DMS153 treated with DMSO at 0.1 percent for 48 hours (cell line): ENCODE results near the gene TTLL8.

Source experiments
- DNase-seq: peaks from one replicate; lab custom pipeline; 2025; ENCODE audit not compliant: unreplicated experiment; lab: John Stamatoyannopoulos, UW

TTLL8 gene

DNA sequence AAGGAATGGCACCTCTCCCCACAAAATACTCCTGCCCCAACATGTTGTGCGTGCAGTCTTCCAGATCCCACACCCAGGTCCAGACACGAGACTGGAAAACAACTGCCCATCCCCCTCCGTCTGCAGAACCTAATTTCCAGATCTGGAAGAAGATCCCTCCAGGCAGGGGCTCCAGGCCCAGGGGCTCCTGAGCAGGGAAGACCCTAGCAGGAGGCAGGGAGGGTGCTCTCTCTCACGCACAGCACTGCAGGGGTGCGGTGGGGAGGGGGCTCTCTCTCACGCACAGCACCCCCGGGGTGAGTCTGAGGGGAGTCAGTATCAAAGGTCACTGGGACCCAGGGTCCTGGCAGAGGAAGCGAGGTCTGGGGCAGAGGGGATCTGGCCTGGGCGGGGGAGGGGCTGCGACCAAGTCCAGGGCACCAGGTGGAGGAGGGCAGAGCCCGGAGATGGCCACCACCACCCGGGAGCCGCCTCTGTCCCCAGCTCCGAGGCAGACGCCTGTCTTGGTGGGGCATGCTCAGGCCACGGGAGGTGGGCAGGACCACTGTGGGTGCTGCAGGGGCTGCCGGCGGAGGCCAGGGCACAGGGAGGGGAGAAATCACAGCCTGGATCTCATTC, 25.5 kb upstream of the TTLL8 start:
- no peak for DNase-seq

DNA sequence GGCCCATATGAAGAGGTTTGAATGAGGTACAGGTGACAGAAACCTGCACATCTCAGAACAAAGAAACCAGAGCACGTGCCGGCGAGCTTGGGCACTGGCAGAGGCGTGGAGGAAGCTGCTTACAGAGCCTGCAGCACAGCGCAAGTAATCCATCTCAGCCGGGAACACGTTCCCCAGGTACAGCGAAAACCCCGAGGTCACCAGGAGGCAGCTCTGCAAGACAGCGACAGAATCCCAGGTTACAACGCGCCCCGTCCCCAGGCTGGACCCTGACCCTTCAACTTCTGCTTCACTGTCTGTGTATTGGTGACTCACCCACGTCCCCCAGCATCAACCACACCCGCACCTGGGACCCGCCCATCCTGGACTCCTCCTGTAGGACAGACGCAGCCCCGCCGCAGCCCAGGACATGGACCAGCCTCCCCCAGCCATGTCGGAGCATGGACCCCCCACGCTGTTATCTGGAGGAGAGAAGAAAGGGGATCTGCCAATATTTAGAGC, 24.9 kb upstream of the TTLL8 start:
- DNase-seq: peak; percentile 40

DNA sequence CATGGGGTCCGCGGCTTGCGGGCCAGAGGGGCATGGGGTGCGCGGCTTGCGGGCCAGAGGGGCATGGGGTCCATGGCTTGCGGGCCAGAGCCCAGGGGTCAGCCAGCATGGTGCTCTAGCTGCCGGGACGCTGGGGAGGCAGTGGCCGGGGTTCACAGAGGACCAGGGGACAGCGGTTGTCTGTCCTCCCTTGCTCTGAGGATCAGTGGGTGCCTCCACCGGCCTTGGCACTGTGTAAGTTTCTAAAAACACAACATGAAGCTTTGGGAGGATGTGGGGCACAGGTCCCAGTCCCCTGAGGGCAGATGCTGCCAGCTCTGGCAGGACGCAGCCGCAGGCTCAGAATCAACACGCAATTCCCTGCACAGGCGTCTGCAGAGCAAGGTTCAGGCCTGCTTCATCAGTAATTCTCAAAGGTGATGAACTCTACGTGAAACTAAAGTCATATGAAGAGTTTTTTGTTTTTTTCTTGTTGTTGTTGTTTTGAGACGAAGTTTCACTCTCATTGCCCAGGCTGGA, 24.2 kb upstream of the TTLL8 start:
- no peak for DNase-seq

DNA sequence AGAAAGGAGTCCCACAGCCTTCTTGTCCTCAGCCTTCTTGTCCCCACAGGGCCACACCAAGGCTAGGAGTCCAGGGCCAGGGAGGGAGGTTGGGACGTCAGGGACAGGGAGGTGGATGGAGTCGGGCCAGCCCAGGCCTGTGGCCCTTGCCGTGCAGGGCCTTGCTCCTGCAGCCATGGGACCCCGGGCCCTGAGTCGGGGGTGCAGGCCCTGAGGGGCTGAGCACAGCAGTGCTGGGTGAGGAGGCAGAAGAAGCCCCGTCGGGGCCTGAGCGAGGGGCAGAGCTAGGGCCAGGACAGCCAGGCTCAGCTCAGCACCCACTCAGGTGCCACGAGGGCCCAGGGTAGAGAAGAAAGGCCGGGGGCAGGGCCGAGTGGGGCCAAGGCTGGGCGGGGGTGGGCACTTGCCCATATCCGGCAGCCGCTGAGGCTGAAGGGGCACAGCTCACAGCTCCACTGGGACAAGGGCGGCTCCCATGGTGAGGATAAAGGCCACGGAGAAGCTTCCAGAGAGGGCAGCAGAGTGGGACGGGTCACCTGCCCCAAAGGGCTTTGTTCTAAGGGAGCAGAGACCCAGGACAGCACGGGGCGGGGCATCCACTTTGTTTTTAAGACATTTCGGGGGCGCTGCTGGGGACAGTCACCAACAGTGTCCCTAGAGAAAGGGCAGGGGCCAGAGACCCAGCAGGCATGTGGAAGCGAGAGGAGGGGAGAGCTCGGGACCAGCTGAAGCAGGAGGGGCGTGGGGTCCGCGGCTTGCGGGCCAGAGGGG, 23.5 kb upstream of the TTLL8 start:
- DNase-seq: no peak

DNA sequence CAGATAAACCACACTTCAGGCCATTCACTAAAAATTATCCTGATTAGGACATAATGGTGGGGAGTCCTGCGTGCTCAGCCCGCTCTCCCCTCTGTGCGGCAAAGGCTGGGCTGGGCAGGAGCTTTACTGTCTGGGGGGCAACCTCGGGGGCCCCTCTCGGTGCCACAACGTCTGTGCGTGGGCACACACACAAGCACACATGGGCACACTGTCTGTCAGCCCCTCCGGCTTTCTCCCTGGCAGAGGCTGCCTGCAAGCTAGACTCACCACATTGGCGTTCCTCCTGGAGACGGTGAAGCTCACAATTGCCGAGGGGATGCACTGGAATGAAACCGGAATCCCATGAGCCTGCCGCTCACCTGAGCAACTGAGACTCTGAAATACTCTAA, 22.0 kb upstream of the TTLL8 start:
- DNase-seq: no peak

DNA sequence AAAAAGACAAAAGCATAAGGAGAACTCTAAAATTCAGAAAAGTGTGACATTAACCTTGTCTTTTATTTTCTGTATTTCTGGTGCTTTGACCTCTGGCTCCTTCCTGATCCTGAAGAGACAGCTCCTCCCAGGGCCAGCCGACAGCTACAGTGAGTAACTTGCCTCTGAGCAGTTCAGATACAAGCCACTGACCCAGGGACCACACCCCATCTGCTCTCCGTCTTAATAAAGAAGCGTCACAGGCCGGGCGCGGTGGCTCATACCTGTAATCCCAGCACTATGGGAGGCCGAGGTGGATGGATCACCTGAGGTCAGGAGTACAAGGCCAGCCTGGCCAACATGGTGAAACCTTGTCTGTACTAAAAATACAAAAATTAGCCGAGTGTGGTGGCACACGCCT, 20.7 kb upstream of the TTLL8 start:
- DNase-seq: no peak

DNA sequence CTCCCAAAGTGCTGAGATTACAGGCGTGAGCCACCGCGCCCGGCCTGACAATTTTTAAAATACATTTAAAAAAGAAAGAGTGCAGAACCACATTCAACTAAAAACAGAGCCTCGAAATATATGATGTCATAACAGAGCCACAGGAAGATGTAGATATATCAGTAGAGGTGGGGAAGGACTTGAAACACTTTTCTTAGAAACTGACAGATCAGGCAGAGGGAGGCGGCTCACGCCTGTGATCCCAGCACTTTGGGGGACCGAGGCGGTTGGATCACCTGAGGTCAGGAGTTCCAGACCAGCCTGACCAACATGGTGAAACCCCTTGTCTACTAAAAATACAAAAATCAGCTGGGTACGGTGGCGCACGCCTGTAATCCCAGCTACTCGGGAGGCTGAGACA, 20.1 kb upstream of the TTLL8 start:
- no peak for DNase-seq

DNA sequence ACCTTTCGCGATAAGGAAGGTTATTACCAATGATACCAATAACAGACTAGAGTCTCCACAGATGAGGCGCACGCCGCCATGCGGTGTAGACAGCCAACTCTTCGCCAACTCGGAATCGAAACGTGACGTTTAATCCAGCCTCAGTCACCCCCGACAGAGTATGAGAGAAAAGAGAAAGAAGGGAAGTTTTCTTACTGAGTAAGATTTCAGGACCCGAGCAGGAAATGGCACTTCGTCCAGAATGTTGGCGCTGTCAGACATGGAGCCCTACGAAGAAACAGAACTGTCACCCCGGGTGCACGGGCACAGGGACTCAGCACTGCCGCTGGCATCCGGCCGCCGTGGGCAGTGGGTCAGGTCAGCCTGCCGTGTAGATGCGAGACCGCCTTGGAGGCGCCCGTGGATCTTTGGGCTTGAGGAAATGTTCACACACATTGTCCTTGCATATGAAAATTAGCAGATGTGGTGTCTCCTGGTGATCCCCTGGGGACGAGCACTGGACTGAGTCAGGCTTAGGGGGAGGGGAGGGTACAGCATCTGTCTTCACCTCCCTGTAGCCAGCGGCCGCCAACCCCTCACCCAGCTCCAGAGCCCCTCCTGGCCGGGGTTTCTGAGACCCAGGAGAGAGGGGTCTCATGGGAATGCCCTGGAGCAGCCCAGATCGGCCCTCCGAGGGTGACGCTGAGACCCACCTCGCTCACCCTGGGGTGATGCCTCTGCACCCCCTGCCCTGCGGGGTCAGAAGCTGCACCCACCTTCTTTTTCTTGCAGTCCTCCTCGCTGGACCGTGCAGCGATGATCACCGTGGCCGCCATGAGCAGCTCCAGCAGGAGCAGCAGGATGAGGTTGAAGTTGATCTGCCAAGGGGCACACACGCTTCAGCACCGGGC, 18.8 kb upstream of the TTLL8 start:
- no peak for DNase-seq

DNA sequence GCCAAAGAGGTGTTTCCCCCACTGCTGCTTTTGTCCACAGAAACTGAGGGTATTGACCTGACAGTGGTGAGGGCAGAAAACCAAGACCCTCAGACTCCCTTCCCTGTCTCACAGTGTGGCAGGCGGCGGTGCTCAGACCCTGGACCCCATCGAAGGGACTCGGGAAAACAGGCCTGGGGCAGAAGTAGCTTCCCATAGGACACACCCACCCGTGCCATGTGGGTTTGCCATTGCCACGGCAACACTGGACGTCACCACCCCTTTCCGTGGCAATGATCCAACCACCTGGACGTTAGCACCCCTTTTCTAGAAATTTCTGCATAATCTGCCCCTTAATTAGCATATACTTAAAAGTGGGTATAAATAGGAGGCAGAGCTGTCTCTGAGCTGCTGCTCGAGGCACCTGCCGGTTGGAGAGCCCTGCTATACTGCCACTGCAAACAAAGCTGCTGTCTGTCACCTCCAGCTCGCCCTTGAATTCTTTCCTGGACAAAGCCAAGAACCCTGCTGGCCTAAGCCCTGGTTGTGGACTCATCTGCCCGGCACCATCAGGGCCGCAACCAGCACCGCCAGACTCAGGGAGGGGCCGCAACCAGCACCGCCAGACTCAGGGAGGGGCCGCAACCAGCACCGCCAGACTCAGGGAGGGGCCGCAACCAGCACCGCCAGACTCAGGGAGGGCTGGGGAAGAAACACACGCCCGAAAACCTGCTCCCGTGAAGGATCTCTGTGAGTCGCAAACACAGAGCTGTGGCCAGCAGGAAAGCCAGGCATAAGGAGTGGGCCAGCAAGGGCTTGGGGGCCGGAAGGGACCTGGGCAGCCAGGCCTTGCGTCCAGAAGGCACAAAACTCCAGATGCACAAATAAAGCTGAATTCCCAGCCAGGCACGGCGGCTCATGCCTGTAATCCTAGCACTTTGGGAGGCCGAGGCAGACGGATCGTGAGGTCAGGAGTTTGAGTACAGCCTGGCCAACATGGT, 16.7 kb upstream of the TTLL8 start:
- DNase-seq: no peak

DNA sequence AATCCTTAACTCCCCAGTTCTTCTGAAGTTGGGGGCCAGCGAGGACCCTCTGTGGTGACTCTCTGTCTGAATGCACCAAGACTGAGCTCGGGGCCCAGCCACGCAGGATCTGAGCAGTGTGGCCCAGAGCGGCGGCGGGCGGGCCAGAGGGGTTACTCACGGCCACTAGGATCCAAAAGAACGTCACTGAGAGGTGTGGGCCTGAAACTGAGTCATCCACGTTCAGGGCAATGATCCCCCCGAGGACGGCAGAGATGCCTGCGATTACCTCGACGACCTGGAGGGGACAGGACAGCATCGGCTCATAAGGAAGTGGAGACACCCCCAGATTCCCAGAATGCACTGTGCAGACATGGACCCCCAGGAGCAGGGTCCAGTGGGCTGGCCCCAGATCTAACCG, 16.0 kb upstream of the TTLL8 start:
- no peak for DNase-seq

DNA sequence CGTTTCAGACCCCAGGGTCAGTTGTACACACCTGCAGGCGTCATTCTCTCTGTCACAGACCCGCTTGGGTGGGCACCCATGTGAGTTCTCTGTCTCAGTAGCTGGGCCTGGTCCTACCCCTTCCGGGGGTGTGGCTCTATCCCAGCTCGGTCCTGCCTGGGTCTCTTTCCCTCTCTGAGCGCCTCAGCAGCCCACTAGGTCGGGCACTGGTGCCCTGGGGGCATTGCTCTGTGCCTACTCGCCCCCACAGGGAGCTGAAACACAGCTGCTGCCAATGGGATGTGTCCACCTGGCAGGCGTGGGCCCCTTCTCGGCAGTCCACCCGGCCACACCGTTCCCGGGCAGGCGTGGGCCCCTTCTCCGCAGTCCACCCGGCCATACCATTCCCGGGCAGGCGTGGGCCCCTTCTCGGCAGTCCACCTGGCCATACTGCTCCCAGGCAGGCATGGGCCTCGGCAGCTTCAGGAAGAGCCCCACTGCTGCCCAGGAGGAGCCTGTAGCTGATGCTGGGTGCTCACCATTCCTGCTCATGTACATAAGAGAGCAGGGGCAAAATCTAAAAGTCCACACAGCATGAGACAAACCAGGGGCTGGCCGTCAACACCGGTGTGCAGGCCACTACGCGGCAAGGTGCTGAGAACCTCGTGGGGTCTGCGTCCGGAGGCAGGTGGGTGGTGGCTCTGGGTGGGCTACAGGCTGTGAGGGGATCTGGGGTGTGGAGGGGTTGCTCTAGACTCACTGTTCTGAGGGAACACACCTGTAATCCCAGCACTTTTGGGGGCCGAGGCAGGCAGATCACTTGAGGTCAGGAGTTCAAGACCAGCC, 14.8 kb upstream of the TTLL8 start:
- no peak for DNase-seq

DNA sequence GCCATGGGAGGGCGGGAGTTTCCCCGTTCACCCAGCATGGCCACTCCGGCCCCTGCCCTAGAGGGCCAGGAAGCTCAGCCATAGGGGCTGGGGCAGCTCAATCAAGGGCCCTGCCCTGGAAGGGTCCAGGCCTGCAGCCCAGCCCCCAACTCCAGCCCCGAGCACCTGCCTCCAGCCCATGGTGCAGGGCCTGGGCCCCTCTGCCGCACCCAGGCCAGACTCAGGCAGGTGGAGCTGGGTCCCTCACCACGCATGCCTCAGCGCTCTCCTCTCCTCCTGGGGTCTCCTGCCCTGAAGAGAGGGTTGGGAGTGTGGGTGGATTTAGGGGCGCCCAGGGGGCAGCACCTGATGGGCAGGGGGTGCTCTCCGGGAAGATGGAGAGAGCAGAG, 14.1 kb upstream of the TTLL8 start:
- no peak for DNase-seq

DNA sequence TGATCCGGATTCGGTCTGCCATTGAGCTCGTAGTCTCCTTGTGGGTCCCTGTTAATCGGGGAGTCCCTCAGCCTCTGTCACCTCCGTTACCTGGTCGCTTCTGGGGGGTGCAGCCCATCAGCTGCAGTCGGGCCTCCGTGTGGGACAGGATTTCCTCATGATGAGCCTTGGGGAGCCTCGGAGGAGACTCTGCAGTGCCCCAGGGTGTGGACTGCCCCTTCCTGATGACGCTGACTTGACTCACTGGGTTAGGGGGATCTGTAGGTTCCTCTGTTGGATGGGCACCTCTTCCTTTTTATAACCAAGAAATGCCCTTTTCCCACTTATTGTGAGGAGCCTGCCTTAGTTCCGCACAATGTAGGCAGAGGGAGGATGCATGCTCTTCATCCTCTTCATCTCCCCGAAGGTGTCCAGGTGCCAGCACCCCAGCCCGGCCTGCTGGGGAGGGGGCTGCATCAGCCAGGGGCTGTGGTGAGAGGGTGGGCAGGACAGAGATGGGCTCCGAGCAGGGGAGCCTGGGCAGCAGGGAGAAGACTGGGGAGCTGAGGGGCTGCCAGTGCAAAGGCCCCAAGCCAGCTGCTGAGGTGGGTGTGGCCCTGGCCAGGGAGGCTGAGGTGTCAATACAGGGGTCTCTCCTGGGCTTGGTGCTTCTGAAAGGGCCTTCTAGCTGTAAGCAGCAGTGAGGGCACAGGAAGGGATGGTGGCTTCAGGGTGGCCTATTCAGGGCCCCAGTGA, 13.5 kb upstream of the TTLL8 start:
- DNase-seq: no peak

DNA sequence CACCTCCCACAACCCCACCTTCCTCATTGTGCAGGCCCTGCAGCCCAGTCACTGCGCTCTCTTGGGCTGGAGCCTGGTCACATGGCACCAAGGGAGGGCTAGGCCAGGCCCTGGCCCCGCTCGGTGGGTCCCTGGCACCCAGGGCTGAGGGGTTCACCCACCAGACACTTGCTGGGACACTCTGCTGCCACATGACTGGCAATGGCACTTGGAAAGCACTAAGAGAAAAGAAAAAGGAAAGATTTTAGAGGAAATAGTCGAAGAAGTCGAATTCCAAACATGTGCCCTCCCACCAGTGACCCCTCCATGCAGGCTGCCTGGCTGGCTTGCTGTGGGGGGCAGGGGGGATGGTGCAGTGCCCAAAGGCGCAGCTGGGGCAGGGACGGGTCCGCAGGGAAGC, 12.3 kb upstream of the TTLL8 start:
- DNase-seq: no peak

DNA sequence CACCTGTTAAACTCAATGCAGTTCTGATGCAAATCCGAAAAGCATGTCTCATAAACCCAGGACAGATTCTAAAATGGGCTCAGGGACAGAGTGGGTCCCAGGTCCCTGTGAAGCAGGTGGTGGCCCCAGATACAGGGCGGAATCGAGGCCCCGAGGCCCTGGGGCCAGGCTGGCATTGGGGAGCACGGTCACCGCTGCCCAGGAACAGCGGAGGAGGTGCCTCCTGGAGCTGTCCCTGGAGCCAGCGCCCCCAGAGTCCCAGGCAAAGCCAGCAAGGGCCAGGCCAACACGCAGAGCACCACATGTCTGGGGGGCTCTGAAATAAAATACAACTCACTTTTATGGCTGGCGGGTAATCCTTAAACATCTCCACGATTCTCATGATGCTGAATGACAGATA, 10.0 kb upstream of the TTLL8 start:
- DNase-seq: no peak

DNA sequence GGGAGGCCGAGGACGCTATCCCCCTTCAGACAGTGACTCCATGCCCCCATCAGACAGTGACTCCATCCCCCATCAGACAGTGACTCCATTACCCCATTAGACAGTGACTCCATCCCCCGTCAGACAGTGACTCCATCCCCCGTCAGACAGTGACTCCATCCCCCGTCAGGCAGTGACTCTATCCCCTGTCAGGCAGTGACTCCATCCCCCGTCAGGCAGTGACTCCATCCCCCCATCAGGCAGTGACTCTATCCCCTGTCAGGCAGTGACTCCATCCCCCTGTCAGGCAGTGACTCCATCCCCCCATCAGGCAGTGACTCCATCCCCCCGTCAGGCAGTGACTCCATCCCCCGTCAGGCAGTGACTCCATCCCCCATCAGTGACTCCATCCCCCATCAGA, 9.1 kb upstream of the TTLL8 start:
- DNase-seq: no peak

DNA sequence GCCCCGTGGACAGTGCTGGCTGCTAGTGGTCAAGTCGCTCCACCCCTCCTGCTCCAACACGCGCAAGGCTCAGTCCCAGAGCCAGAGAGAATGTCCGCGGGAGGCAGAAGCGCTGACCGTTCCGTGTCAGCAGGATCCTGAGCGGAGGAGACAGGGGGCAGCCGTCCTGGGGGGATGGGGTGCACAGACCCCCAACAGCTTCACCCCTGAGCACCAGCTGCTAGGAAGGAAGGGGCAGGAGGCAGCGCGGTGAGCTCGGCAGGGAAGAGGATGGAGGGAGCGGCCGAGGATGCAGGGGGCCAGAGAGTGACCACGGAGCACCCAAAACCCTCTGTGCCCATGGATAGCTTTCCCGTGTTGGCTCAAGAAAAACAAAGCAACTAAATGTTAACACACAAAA, 6.4 kb upstream of the TTLL8 start:
- no peak for DNase-seq

DNA sequence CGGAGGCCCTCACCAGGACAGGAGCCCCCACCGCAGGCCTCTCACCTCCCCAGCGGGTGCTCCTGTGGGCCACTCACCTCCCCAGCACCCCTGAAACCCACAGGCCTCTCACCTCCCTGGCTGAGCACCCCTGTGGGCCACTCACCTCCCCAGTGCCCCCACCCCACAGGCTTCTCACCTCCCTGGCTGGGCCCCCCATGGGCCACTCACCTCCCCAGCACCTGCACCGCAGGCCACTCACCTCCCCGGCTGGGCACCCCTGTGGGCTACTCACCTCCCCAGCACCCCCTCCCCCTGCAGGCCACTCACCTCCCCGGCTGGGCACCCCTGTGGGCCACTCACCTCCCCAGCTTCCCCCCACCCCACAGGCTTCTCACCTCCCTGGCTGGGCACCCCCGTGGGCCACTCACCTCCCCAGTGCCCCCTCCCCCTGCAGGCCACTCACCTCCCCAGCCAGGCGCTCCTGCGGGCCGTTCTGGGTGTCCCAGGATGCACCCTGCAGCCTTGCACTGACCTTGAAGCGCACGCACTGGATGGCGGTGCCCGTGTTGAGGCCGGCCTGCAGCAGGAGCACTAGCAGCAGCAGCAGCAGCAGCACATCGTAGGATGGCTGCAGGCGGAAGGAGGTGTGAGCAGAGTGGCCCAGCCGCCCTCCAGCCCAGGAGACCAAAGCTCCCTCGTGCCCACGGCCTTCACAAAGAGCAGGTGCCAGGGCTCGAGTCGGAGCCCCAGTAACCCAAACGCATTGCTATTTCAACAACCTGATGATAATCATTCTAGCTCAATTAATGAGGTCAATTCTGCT, 5.7 kb upstream of the TTLL8 start:
- no peak for DNase-seq
